ENCODE results near the gene PRDM12.

- TF ChIP-seq CTCF (IDR thresholded peaks at IDR 0.05; ENCODE audit: low read length) (peak; percentile 31; the same call in 1 of the 2 replicates), EZH2 (IDR thresholded peaks at IDR 0.05; ENCODE audit: borderline replicate concordance, low read length) (no peak)
These were observed 67.7 kb downstream of the PRDM12 start for GRCh38 chr9:130732136-130732535.

All from OCI-LY1 (cell line).